Prostate gland (tissue), 2 donors: ENCODE results near the gene NETO2.

Experiments used
- POLR2A ChIP-seq: fragments of 450-650 bp; IDR thresholded peaks from one replicate; pipeline ENCODE4 v1.6.1; 2016; ENCODE audit warnings: antibody characterized with exemption, mild to moderate bottlenecking
- POLR2AphosphoS5 ChIP-seq: sonication (generic); formaldehyde crosslinking; IDR thresholded peaks from one replicate; pipeline ENCODE4 v1.6.1; 2017; ENCODE audit warnings: antibody characterized with exemption
- TF ChIP-seq, protein P1 (sequence below), 4 experiments: fragments of 200-600 bp in 2 of 4; fragments of 450-650 bp in 2 of 4; sonication (generic) in 2 of 4; IDR thresholded peaks; 1 replicate in 3 of 4; 2 replicates in 1 of 4; pipeline ENCODE4 v1.5.1; 2016 to 2019; ENCODE audit warnings: antibody characterized with exemption in 4 of 4, mild to moderate bottlenecking in 2 of 4, moderate library complexity in 2 of 4

DNA sequence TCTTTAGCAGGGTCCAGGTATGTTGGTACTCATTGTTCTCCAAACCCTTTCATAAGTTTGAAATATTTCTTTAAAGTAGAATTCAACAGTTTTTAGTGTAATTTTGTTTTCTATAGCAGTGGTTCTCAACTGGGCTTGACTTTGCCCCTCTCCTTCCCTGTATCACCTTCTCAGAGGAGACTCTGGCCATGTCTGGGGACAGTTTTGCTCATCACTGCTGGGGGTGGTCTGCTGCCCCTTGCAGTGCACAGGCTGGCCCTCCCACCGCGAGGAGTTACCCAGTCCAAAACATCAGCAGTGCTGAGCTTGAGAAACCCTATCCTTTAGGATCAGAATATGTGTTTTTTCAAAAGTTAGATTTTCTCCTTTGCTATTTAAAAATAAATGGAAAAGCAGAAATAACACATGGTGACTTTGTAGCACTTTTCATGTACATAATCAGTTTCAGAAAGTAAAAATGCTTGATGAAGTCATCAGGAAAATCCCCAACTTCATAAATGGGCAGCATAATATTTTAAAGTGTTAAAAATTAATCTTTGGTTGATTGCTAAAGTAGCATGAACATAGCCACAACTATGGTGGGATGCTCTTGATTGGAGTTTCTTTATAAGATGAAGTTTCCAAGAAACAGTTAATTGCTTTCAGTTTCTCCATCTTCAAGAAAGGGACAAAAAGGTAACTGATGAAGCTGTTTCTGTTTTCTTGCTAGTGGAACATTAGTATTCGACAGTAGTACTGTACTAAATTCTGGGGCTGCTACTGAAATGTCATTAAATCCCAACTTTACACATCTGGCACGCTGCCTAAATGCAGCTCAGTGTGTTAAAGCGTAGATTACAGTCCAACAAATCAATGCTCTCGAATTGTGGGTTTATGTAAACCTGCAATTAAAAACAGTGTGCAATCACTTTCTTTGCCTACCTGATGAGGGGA lies 70.3 kb downstream of the NETO2 start:
- no peak for TF ChIP-seq POLR2A
- TF ChIP-seq, protein P1, sequence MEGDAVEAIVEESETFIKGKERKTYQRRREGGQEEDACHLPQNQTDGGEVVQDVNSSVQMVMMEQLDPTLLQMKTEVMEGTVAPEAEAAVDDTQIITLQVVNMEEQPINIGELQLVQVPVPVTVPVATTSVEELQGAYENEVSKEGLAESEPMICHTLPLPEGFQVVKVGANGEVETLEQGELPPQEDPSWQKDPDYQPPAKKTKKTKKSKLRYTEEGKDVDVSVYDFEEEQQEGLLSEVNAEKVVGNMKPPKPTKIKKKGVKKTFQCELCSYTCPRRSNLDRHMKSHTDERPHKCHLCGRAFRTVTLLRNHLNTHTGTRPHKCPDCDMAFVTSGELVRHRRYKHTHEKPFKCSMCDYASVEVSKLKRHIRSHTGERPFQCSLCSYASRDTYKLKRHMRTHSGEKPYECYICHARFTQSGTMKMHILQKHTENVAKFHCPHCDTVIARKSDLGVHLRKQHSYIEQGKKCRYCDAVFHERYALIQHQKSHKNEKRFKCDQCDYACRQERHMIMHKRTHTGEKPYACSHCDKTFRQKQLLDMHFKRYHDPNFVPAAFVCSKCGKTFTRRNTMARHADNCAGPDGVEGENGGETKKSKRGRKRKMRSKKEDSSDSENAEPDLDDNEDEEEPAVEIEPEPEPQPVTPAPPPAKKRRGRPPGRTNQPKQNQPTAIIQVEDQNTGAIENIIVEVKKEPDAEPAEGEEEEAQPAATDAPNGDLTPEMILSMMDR (IDR thresholded peaks at IDR 0.05): no peak
- no peak for TF ChIP-seq POLR2AphosphoS5
